HG02884 (cell line): ENCODE measurements around the gene CLTRN.
"Not testable (repeated sequence)": the region's sequence is repeated elsewhere in the genome, so short reads cannot be mapped to it uniquely, and the experiment has no call there.

Experiments
- ATAC-seq: cut with Tn5 transposase; IDR thresholded peaks from one replicate; pipeline ENCODE4 v1.9.1; 2021; ENCODE audit warnings: mild to moderate bottlenecking, moderate library complexity; ENCODE audit not compliant: unreplicated experiment

CLTRN gene

GRCh38 chrX:15653961-15654360 is 10.6 kb downstream of the CLTRN start:
- ATAC-seq, result no peak

GRCh38 chrX:15647510-15647909 is 17.1 kb downstream of the CLTRN start:
- not testable (repeated sequence) for ATAC-seq

- ATAC-seq, result no peak
Measured at GRCh38 chrX:15646543-15646942, 18.1 kb downstream of the CLTRN start.

- no peak for ATAC-seq
Measured at GRCh38 chrX:15646031-15646430, 18.6 kb downstream of the CLTRN start.

GRCh38 chrX:15645266-15645665 is 19.3 kb downstream of the CLTRN start:
- ATAC-seq, result no peak

GRCh38 chrX:15644560-15644872 is 20.1 kb downstream of the CLTRN start:
- no peak for ATAC-seq

- ATAC-seq, result no peak
Measured at GRCh38 chrX:15643786-15644559, 20.6 kb downstream of the CLTRN start.

GRCh38 chrX:15631637-15632036 is 33.0 kb downstream of the CLTRN start:
- no peak for ATAC-seq

- no peak for ATAC-seq
Measured at GRCh38 chrX:15623054-15623453, 41.6 kb downstream of the CLTRN start.

- ATAC-seq, result no peak
Measured at GRCh38 chrX:15619053-15619755, 45.4 kb downstream of the CLTRN start.

- ATAC-seq, result no peak
Measured at GRCh38 chrX:15617111-15617510, 47.5 kb downstream of the CLTRN start.

- no peak for ATAC-seq
Measured at GRCh38 chrX:15616531-15616930, 48.1 kb downstream of the CLTRN start.

- no peak for ATAC-seq
Measured at GRCh38 chrX:15607067-15607466, 57.5 kb downstream of the CLTRN start.

- no peak for ATAC-seq
Measured at GRCh38 chrX:15606136-15606535, 58.5 kb downstream of the CLTRN start.

GRCh38 chrX:15605226-15605625 is 59.4 kb downstream of the CLTRN start:
- no peak for ATAC-seq

- ATAC-seq, result no peak
Measured at GRCh38 chrX:15602761-15603160, 61.8 kb downstream of the CLTRN start.

- ATAC-seq, result no peak
Measured at GRCh38 chrX:15601932-15602331, 62.7 kb downstream of the CLTRN start.

- ATAC-seq, result no peak
Measured at GRCh38 chrX:15600745-15601144, 63.9 kb downstream of the CLTRN start, which contains the start of gene ACE2. ACE2 (minus strand) TSS chrX:15600960; CDS start chrX:15600911, 49 bp downstream.

- no peak for ATAC-seq
Measured at GRCh38 chrX:15600049-15600448, 64.6 kb downstream of the CLTRN start.

GRCh38 chrX:15599461-15599860 is 65.1 kb downstream of the CLTRN start:
- no peak for ATAC-seq

GRCh38 chrX:15598026-15598425 is 66.6 kb downstream of the CLTRN start:
- ATAC-seq, result no peak

GRCh38 chrX:15594371-15594770 is 70.2 kb downstream of the CLTRN start:
- no peak for ATAC-seq
